HG03135 (cell line): ENCODE data around the gene ICOSLG.
"Not testable (repeated sequence)": the region's sequence is repeated elsewhere in the genome, so short reads cannot be mapped to it uniquely, and the experiment has no call there.

ENCODE experiments used
- ATAC-seq: cut with Tn5 transposase; IDR thresholded peaks from one replicate; pipeline ENCODE4 v1.9.1; 2021; ENCODE audit warnings: mild to moderate bottlenecking, moderate library complexity; ENCODE audit not compliant: unreplicated experiment

Gene ICOSLG

DNA sequence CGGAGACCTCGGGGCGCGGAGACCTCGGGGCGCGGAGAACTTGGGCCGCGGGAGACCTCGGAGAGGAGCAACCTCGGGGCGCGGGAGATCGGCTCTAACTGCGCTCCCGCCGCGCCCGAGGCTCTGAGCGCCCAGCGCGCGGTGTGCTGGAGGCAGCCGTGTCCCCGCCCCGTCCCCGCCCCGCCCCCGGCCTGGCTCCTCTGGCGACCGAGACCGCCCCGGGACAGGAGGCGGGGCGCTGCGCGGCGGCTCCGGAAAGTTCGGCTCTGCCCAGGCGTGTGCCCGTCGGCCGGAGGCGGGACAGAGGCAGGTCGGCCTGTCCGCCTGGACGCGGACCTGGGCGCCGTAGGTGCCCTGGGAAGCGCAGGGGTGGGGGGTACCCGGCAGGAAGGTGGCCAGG, at the start of gene ICOSLG:
ICOSLG (minus strand) TSS at position 102 of the 400 bp plus-strand sequence. CDS start 126 bp downstream, outside the sequence.
- ATAC-seq = peak; percentile 34

DNA sequence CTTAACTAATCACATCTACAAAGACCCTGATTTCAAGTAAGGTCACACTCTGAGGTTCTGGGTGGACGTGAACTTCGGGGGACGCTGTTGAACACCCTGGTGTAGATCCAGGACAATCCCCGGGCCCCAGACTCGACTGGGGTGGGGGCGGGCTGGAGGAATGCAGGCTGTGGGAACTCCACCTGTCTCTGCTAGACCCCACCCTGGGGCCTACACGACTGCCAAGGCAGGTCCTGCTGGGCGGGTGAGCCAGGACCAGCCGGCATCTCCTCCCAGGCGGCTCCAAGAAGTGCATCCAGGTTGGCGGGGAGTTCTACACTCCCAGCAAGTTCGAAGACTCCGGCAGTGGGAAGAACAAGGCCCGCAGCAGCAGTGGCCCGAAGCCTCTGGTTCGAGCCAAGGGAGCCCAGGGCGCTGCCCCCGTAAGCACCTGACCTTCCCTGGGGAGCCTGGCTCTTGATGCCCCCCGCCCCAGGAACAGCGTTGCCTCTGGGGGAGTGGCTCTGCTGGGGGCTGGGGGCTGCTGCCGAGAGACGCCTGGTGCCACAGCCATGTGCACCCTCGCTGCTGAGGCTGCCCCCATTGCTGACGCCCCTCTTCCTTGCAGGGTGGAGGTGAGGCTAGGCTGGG, 48.8 kb upstream of the ICOSLG start:
- ATAC-seq = no peak

GRCh38 chr21:44288251-44289110, 47.7 kb upstream of the ICOSLG start:
- no peak for ATAC-seq

DNA sequence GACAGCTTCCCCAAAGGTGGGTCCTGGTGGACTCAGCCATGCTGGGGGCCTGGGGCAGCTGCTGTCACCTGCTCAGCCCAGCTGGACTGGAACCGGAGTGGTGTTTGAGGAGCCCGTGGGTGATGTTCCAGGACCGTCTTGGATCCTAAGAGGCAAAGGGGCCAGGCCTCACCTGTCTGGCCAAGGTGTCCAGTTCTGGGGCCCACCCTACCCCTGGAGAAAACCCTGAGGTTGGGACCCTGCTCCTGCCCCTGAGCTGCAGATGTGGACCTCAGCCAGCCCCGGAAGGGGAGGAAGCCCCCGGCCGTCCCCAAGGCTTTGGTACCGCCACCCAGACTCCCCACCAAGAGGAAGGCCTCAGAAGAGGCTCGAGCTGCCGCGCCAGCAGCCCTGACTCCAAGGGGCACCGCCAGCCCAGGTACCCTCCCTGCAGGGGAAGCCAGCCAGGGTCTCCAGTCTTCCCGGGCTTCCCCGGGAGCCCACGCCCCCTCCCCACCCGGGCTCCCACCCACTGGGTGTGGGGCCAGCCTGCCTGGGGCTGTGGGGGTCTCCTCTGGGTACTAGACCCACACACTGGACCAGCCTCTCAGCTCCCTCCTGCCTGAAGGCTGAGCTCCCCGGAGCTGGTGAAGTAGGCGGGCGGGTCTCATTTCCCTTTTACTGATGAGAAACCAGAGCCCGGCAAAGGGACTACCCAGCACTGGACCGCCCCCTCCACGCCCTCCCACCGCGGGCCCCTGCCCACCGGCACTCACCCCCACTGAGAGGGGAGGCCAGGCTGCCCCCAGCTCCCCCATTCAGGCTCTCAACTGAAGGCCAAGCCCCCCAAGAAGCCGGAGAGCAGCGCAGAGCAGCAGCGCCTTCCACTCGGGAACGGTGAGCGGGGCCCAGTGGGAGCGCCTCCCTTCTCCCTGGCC, 46.2 kb upstream of the ICOSLG start:
- ATAC-seq = no peak

DNA sequence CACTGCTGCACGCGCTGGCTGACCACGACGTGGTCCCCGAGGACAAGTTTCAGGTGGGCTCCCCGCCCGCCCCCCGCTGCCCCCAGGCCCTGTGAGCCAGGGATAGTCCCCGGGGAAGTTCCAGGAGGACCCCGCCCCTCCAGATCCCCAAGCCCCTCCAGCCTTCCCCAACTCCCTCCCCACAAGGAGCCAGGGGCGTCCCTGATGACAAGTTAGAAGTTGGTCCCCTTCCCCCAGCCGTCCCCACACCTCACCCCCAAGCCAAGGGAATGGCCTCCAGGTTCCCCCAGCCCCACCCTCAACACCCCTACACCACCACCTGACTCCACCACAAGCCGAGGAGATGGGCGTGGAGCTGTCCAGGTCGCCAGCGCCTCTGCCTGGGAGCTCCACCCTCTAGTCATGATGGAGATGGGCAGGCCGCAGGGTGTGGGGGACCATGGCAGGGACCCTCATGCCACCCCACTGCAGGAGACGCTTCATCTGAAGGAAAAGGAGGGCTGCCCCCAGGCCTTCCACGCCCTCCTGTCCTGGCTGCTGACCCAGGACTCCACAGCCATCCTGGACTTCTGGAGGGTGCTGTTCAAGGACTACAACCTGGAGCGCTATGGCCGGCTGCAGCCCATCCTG, 45.5 kb upstream of the ICOSLG start:
- no peak for ATAC-seq

DNA sequence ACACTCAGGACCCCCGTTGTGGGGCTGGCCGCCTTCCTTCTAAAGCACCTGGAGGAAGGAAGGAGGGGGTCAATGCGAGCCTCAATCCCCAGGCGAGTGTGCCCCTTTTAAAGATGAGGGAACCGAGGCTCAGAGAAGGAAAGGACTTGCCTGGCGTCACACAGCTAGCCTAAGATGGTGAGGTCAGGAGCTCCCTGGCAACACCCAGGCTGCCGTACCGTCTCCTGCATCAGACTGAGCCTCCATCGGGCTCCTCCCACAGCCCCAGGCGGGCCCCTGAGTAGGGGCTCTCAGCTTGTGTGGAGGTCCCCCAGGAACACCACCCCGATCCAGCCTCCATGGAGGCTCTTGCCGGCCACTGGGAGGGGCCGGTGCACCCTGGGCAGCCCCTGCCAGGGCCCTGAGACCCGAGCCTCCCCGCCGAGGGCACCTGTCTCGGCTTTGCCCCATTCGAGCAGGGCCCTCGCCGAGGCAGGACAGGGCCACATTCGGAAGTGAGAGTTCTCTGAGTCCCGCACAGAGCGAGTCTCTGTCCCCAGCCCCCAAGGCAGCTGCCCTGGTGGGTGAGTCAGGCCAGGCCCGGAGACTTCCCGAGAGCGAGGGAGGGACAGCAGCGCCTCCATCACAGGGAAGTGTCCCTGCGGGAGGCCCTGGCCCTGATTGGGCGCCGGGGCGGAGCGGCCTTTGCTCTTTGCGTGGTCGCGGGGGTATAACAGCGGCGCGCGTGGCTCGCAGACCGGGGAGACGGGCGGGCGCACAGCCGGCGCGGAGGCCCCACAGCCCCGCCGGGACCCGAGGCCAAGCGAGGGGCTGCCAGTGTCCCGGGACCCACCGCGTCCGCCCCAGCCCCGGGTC, 44.6 kb upstream of the ICOSLG start, which contains the start of gene AIRE:
AIRE (plus strand) TSS at position 739 of the 855 bp plus-strand sequence. CDS start 131 bp downstream, outside the sequence.
- ATAC-seq = no peak

DNA sequence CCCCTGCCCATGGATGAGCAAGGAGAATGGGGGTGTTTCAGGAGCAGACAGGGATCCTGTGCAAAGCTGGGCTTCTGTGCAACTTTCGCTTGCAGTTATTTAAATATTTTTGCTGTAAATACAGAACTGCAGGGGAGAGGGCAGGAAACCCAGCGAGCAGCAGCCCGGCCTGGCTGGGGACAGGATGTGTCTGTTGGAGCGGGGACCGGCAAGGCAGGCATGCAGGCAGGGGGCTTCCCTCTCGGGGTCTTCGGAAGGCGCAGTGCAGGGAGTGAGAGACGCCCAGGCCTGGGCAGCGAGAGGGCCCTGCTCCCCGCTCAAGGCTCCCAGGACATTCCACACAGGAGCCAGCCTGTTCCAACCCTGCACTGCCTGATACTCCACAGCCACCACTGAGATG, 43.2 kb upstream of the ICOSLG start:
- no peak for ATAC-seq

DNA sequence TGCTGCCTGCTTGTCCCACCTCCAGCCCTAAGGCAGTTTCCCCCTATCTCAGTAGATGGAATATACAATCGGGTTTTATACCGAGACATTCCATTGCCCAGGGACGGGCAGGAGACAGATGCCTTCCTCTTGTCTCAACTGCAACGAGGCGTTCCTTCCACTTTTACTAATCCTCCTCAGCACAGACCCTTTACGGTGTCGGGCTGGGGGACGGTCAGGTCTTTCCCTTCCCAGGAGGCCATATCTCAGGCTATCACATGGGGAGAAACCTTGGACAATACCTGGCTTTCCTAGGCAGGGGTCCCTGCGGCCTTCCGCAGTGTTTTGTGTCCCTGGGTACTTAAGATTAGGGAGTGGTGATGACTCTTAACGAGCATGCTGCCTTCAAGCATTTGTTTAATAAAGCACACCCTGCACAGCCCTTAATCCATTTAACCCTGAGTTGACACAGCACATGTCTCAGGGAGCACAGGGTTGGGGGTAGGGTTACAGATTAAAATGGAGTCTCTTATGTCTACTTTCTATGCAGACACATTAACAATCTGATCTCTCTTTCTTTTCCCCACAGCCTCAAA, 42.6 kb upstream of the ICOSLG start:
- not testable (repeated sequence) for ATAC-seq

DNA sequence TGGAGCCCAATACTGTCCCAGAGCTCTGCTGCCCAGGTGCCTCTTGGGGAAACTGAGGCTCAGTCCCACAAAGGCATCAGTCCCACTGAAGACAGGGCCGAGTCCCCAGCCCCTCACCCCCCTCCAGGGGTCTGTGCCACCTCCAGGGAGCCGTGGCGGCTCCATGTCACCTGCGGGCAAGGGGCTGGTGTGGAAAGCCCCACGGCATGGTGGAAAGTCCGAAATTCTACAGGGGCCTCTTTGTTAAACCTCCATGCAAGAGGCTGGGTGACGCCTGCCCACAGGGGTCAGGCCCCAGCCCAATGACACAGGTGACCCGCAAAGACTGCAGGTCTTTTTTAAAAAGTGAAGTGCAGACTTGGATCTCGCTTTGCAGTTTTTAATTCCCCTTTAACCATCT, 41.6 kb upstream of the ICOSLG start:
- ATAC-seq = no peak

GRCh38 chr21:44281801-44282200, 41.1 kb upstream of the ICOSLG start:
- no peak for ATAC-seq

GRCh38 chr21:44279354-44280260, 38.9 kb upstream of the ICOSLG start:
- ATAC-seq = no peak

GRCh38 chr21:44275041-44275440, 34.3 kb upstream of the ICOSLG start:
- ATAC-seq = no peak

DNA sequence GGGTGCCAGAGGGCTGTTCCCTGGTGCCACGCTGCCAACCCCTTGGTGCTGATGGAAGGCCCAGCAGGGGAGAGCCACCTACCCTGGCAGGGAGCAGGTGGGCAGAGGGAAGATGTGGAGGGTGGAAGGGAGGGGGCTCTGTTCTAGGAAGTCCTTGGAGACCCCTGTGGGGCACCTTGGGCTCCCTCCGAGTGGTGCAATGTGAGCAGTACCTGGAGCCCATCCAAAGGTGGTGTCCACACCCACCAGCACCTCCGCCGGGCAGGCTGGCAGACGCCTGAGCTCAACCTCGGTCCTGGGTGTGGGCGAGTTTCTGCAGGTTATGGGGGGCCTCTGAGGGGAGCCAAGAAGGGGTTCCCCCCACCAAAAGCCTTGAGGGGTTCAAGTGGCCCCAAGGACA, 32.3 kb upstream of the ICOSLG start:
- no peak for ATAC-seq

- no peak for ATAC-seq
Measured at GRCh38 chr21:44272284-44272858, 31.6 kb upstream of the ICOSLG start.

DNA sequence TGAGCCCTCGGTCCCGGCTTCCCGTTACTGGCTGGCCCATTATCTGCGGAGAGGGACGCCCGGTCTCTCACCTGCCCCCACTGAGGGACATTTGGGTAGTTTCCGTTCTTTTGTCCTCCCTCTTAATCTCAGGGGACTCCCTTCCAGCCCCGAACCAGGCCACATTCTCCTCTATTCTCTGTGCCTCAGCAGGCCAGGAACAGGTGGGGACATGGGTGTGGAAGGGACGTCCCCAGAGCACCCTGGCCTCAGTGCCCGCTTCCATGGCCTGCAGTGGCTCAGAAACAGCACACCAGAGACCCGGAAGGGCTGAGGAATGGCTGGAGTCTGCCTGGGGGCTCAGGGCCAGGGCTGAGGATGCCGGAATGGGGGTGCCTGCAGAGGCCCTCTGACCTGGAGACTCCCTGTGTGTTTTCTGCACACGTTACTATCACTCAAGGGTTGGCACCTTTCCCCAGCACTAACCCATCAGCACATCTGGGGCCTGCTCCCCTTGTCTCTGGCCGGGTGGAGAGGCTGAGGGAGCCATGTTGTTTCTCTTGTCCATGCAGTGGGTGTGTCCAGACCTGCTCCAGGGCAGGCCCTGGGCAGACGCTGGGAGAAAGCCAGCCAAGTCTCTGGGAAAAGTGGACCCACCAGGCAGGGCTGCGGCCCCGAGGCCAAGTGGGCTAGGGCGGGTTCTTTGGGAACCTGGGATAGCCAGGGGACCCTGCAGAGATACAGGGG, 31.0 kb upstream of the ICOSLG start:
- ATAC-seq = no peak

GRCh38 chr21:44269090-44269489, 28.3 kb upstream of the ICOSLG start:
- ATAC-seq = no peak

GRCh38 chr21:44267655-44268142, 27.0 kb upstream of the ICOSLG start:
- no peak for ATAC-seq
